Thymus (tissue), 11 donors: Measurements from ENCODE around the gene TPI1. TPM values are rescaled to one million over a fixed set of nuclear protein-coding genes. Genes with fewer than 3 reads are reported as not detected.

Experiments used
- DNase-seq, 9 donors: peaks; one replicate each; pipeline ENCODE4 v3.0.0-alpha.2; 2013; ENCODE audit warnings: low spot score in 9 of 9, low read depth in 6 of 9, missing footprints in 1 of 9
- H3K27ac ChIP-seq, 2 donors: one replicate each; pipeline ENCODE4 v1.5.1; 2013; ENCODE audit warnings: control low read depth in 1 of 2, low read depth in 1 of 2, low read length in 1 of 2, mild to moderate bottlenecking in 1 of 2, moderate library complexity in 1 of 2
- H3K27me3 ChIP-seq, 2 donors: one replicate each; pipeline ENCODE4 v1.5.1; 2013; ENCODE audit warnings: low read length in 1 of 2; ENCODE audit not compliant: control insufficient read depth in 2 of 2, insufficient read depth in 1 of 2
- H3K36me3 ChIP-seq, 2 donors: one replicate each; pipeline ENCODE4 v1.5.1; 2013; ENCODE audit warnings: low read length in 1 of 2, mild to moderate bottlenecking in 1 of 2, moderate library complexity in 1 of 2; ENCODE audit not compliant: control insufficient read depth in 2 of 2, insufficient read depth in 2 of 2
- H3K4me1 ChIP-seq, 2 donors: one replicate each; pipeline ENCODE4 v1.5.1; 2013; ENCODE audit warnings: low read length in 2 of 2; ENCODE audit not compliant: control insufficient read depth in 2 of 2, insufficient read depth in 2 of 2
- H3K4me3 ChIP-seq, 2 donors: one replicate each; pipeline ENCODE4 v1.5.1; 2013; ENCODE audit warnings: low read length in 2 of 2, control low read depth in 1 of 2, mild to moderate bottlenecking in 1 of 2
- H3K9me3 ChIP-seq, 2 donors: one replicate each; pipeline ENCODE4 v1.5.1; 2013; ENCODE audit warnings: low read length in 1 of 2, mild to moderate bottlenecking in 1 of 2; ENCODE audit not compliant: control insufficient read depth in 2 of 2, insufficient read depth in 1 of 2
- WGBS: extraction: QIAGEN DNeasy Blood & Tissue Kit; methylation state at CpG from one replicate; pipeline ENCODE4 v1.1.7; 2013; 5-methylcytosine and 5-hydroxymethylcytosine counted together
- polyA plus RNA-seq: library from polyadenylated mRNA; stranded (reverse); fragments of 200-250 nt; gene quantifications from one replicate; pipeline ENCODE4 v1.2.3, GENCODE V29; 2013
- total RNA-seq: library from RNA; stranded (reverse); fragments of 120-200 nt; gene quantifications from one replicate; pipeline ENCODE4 v1.2.4, GENCODE V29; 2013
- donor health status: healthy.

Gene TPI1
- total and polyA plus RNA-seq, 2 donors: 282 to 628 TPM

DNA sequence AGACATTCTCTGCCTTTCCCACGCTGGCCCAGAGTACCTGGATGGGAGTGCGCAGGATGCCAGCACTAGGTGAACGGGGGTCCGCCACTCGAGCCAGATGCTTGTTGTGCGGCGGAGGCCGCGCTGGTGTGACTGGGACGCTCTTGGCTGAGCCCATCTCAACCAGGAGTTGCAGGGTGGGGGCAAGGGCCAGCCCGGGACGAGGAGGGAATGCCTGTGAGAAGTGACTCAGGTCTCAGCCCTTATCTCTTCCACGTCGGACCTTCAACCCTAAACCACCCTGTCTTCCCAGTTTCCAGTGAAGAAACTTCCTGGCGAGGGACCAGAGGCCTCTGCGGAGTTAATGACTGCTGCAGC, 16.6 kb upstream of the TPI1 start:
- peaks cover 0 to 1% of the 10 kb centered on the region in 2 donors for H3K9me3 ChIP-seq
- 70% methylated on average over 16 of the region's 16 CpGs for WGBS
- H3K27me3 ChIP-seq: no peaks in the 10 kb centered on the region
- H3K4me1 ChIP-seq: peaks cover 19 to 39% of the 10 kb centered on the region in 2 donors
- no peak for DNase-seq
- peaks cover 35 to 57% of the 10 kb centered on the region in 2 donors for H3K36me3 ChIP-seq
- H3K27ac ChIP-seq: peak overlapping the region in 1 of 2 donors; percentile 39
- peak overlapping the region; percentile 81 to 90 for H3K4me3 ChIP-seq

DNA sequence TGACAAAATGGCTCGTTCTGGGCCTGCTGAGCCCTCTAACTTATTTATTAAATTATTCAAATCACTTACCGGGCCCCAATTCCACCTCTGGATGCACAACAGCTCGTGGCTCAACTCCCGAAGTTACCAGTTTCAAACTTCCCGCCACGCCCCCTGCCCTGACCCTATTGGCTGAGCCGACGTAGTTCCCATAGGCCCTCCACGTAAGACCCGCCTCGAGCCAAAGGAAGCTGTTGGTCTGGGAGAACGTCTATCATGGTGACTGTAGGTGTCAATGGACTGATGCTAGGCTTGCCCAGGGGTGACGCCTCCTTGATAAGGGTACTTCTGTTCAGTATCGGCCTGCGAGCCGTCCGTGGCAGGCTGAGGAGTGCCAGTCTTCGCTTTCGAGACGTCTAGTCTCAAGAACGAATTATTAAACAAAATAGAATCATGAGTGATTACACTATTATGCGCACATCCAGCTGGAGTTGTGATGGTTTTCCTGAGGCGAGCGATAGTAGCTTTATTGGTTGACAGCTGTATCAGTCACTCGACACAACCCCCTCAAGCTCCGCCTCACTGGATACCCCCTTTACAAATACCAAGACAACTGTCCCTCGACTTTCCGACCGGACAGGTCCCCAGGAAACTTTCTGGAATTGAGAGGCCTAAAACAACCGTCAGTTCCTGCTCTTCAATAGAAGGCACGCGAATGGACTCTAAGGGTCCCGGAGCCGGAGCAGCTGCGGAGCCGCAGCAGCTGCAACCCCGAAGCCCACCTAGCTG, 16.0 kb upstream of the TPI1 start, which contains the start of gene CDCA3:
CDCA3 (minus strand) TSS at position 134 of the 768 bp plus-strand sequence. CDS start 334 bp downstream, outside the sequence.
- H3K27me3 ChIP-seq: no peaks in the 10 kb centered on the region
- WGBS: under 1% methylated on average over 37 of the region's 37 CpGs
- DNase-seq: peak; percentile 89 to 98 (median 95)
- peak within 1 kb of the TSS; percentile 81 to 90 for H3K4me3 ChIP-seq
- peaks cover 37 to 57% of the 10 kb centered on the region in 2 donors for H3K36me3 ChIP-seq
- peak within 1 kb of the TSS; percentile 96 to 98 for H3K27ac ChIP-seq
- H3K9me3 ChIP-seq: peaks cover 0 to 1% of the 10 kb centered on the region in 2 donors
- peaks cover 19 to 39% of the 10 kb centered on the region in 2 donors for H3K4me1 ChIP-seq

DNA sequence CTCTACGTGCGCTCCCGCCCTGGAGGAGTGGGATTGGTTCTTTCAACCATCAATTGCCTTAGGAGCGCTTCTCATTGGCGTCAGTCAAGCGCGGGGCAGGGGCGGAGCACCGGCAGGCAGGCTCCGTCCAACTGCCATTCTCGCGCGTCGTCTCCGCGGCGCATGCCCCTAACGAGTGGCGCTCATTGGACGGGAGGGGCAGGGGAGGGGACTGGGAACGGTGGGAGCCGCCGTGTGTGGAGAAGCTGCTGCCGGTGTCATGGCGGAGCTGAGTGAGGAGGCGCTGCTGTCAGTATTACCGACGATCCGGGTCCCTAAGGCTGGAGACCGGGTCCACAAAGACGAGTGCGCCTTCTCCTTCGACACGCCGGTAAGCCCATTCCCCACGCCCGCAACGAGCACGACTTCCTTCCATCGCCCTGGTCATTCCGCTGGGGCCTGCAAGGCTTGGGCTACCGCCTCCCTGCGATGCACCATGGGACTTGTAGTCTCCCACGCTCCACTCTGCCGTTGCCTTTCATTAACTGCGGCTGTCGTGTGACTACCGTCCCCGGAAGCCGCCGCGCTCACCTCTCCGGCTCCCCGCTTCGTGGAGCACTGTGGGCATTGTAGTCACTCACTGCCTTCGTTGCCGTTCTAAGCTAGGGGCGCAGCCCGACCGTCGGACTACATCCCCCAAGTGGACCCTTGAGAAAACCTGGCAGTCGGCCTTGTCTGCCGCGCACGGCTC, 15.2 kb upstream of the TPI1 start, which contains the start of gene USP5:
USP5 (plus strand) TSS at position 230 of the 730 bp plus-strand sequence; CDS start at position 260, 30 bp downstream.
- Histone ChIP-seq H3K27me3 (no peaks in the 10 kb centered on the region), H3K36me3 (peaks cover 36 to 57% of the 10 kb centered on the region in 2 donors), H3K27ac (peak within 1 kb of the TSS; percentile 96 to 98), H3K4me1 (peaks cover 19 to 39% of the 10 kb centered on the region in 2 donors), H3K4me3 (peak within 1 kb of the TSS; percentile 81 to 90), H3K9me3 (peaks cover 0 to 1% of the 10 kb centered on the region in 2 donors)
- DNase-seq: peak; percentile 96 to 100 (median 99)
- under 1% methylated on average over 65 of the region's 65 CpGs for WGBS

DNA sequence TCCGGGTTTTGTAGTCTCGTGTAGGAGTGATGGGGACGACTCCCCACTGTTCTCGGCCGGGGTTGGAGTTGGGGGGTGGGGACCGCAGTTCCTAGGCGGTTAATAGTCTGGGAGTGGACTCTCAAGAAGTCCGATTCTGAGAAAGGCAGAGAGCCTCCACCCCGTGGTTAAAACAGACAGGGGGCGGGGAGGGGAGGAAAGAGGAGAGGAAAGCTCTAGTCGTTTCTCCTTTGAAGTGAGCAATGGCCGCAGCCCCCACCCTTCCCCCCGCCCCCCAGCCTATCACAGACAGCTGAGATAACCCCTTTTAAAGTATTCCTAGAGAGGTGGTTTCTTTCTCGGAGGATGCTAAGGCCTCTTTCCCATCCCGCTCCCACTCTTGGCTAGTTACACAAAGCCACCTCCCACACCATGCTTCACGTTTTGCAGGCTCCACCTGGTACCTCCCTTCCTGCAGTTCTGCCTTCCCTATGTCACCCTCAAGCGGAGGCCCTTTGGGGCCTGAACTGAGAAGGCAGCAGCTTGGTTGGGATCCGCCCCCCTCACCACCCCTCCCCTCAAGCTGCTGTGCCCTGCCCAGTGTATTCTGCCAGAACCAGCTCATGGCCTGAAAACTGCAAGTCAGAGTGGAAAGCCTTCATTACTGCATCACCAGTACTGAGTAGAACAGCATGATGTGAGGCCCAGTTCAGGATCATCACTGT, 14.5 kb upstream of the TPI1 start:
- Histone ChIP-seq H3K9me3 (peaks cover 0 to 1% of the 10 kb centered on the region in 2 donors), H3K4me1 (peaks cover 19 to 39% of the 10 kb centered on the region in 2 donors), H3K36me3 (peaks cover 37 to 58% of the 10 kb centered on the region in 2 donors), H3K4me3 (peak overlapping the region; percentile 81 to 90), H3K27ac (peak overlapping the region; percentile 81 to 85), H3K27me3 (no peaks in the 10 kb centered on the region)
- 4% methylated on average over 18 of the region's 18 CpGs for WGBS
- DNase-seq: peak in 5 of 9 donors; percentile 30 to 69 (median 45)

DNA sequence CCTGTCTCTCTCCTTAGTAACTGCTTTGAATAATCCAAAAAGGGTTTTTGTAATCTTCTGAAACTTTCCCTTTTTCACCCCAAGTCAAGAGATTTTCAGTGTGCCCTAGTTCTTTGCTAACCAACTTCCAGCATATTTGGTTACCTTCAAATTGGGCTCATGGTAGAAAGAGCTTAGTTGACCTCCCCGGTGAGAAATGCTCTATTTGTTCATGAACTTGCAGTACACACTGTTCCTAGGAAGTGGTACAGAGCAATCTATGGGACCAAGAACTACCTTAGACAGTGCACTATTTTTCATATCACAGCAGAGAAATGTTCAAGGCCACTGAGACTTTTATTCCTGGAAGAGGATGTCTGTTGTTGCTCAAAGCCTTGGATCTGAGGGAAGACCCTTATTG, 13.7 kb upstream of the TPI1 start:
- DNase-seq: no peak
- Histone ChIP-seq H3K9me3 (peaks cover 0 to 1% of the 10 kb centered on the region in 2 donors), H3K4me3 (no peak overlapping the region), H3K4me1 (peaks cover 19 to 39% of the 10 kb centered on the region in 2 donors), H3K27ac (peak overlapping the region in 1 of 2 donors; percentile 5), H3K27me3 (no peaks in the 10 kb centered on the region), H3K36me3 (peaks cover 45 to 59% of the 10 kb centered on the region in 2 donors)
- 45% methylated on average over 1 of the region's 1 CpG for WGBS

DNA sequence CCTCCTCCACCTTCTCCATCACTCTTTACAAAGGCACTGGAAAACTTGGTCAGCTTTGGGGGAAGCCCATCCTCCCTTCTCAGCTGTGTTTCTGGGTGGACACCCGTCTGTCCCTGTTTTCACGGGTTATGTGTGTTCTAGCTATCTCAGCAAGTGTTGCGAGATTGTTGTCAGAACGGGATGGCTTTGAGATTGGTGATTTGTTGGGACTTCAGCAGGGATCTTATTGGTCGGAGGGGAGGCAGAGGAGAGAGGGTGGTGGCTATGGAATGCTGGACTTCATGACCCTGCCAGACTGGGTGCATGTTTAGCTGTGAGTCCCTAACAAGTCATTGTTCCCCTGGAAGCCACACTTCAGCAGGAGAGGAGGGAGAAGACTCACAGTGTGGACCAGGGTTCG, 13.3 kb upstream of the TPI1 start:
- Histone ChIP-seq H3K4me1 (peaks cover 19 to 36% of the 10 kb centered on the region in 2 donors), H3K9me3 (peaks cover 0 to 1% of the 10 kb centered on the region in 2 donors), H3K27ac (no peak overlapping the region), H3K27me3 (no peaks in the 10 kb centered on the region), H3K4me3 (no peak overlapping the region), H3K36me3 (peaks cover 45 to 59% of the 10 kb centered on the region in 2 donors)
- 98% methylated on average over 6 of the region's 6 CpGs for WGBS
- DNase-seq: no peak

DNA sequence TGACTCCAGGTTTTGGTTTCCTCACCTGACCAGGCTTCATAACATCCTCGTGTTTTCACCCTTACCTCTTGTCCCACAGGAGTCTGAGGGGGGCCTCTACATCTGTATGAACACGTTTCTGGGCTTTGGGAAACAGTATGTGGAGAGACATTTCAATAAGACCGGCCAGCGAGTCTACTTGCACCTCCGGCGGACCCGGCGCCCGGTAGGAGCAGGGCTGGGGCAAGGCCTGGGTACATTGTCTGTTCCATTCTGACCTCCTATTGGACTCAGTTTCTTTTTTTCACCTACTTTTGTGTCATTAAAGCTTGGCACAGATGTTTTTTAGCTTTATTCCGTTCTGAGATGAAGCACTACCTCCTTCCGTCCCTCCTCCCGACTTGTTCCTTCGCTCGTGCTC, 12.0 kb upstream of the TPI1 start:
- DNase-seq: no peak
- Histone ChIP-seq H3K4me3 (no peak overlapping the region), H3K36me3 (peaks cover 53 to 62% of the 10 kb centered on the region in 2 donors), H3K9me3 (peaks cover 0 to 1% of the 10 kb centered on the region in 2 donors), H3K27me3 (no peaks in the 10 kb centered on the region), H3K27ac (no peak overlapping the region), H3K4me1 (peaks cover 15 to 23% of the 10 kb centered on the region in 2 donors)
- 95% methylated on average over 14 of the region's 14 CpGs for whole genome bisulfite sequencing

DNA sequence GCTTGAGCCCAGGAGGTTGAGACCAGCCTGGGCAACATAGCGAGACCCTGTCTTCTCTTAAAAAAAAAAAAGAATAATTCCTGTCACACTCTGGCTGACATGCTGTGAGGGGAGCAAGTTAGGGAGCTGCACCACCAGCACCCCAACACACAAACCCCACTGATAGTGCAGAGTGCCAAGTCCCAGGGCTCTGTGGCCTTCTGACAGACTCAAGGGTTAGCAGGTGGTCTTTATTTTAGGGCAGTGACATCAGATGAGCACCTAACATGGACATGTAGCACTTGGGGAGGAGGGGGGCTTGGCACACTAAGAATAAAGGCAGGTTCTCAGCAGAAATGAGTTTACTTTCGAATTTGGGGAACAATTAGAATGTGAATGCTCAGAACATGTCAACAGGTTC, 8.5 kb upstream of the TPI1 start:
- no peak overlapping the region for H3K4me3 ChIP-seq
- peaks cover 83 to 95% of the 10 kb centered on the region in 2 donors for H3K36me3 ChIP-seq
- DNase-seq: no peak
- no peaks in the 10 kb centered on the region for H3K9me3 ChIP-seq
- no peak overlapping the region for H3K27ac ChIP-seq
- H3K4me1 ChIP-seq: peaks cover 0 to 3% of the 10 kb centered on the region in 2 donors
- no peaks in the 10 kb centered on the region for H3K27me3 ChIP-seq
- 98% methylated on average over 2 of the region's 2 CpGs for WGBS
